ENCODE data around the gene UBAP2L.

Gene UBAP2L

GRCh38 chr1:154206196-154206595 is 14.6 kb upstream of the UBAP2L start, which contains the start of gene CFAP141:
Gene CFAP141, minus strand, starts transcription at chr1:154206333. Its CDS starts 26 bp downstream, at chr1:154206307.
- H3K4me3 ChIP-seq (ENCODE audit: insufficient read length, low read depth) = no peak within 1 kb of the TSS
- DNase-seq (ENCODE audit: low read depth, low spot score) = no peak

DNA sequence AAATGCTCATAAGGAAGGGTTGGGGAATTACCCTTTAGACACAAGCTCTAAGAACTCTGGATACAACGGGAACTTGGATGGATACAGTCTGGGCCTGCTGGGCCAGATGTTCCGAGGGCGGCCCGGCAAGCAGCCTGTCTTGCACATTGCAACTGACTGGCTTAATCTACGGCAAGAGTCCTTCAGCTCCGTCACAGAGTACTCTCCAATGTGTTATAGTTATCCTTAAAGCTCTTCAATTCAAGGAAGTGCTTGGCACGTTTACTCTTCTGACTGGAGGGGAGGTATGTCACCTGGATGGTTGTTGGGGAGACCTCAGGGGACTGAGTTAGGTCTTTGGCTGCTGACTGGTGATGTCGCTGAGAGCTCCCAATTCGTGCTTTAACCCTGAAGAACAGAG is 13.5 kb upstream of the UBAP2L start:
- H3K9ac ChIP-seq (ENCODE audit: insufficient read length, low read depth) = no peak overlapping the region
- no peaks in the 10 kb centered on the region for H3K9me3 ChIP-seq (ENCODE audit: insufficient read depth, low read length)
- no peak overlapping the region for H3K4me3 ChIP-seq (ENCODE audit: insufficient read length, low read depth)
- DNase-seq (ENCODE audit: low read depth, low spot score) = no peak
- no peak for TF ChIP-seq YY1 (IDR thresholded peaks at IDR 0.05; ENCODE audit: insufficient read depth, insufficient read length)
- TF ChIP-seq SUZ12 (IDR thresholded peaks at IDR 0.05; ENCODE audit: extremely low read depth, insufficient read depth, insufficient read length) = no peak
- no peak for TF ChIP-seq ZNF274 (IDR thresholded peaks at IDR 0.05; ENCODE audit: low read depth, low read length)
- peaks cover 69% of the 10 kb centered on the region for H3K36me3 ChIP-seq (ENCODE audit: insufficient read depth, insufficient read length, low read length)
- no peaks in the 10 kb centered on the region for H3K27me3 ChIP-seq (ENCODE audit: insufficient read depth, insufficient read length)
- H3K4me1 ChIP-seq (ENCODE audit: insufficient read depth, insufficient read length) = no peaks in the 10 kb centered on the region

More at GRCh38 chr1:154206196-154206595, 14.6 kb upstream of the UBAP2L start, which contains the start of gene CFAP141:
- H3K27me3 ChIP-seq (ENCODE audit: insufficient read depth, insufficient read length) = no peaks in the 10 kb centered on the region
- peaks cover 60% of the 10 kb centered on the region for H3K36me3 ChIP-seq (ENCODE audit: insufficient read depth, insufficient read length, low read length)
- H3K4me1 ChIP-seq (ENCODE audit: insufficient read depth, insufficient read length) = no peaks in the 10 kb centered on the region
- H3K9me3 ChIP-seq (ENCODE audit: insufficient read depth, low read length) = no peaks in the 10 kb centered on the region
- TF ChIP-seq YY1 (IDR thresholded peaks at IDR 0.05; ENCODE audit: insufficient read depth, insufficient read length) = no peak
- TF ChIP-seq SUZ12 (IDR thresholded peaks at IDR 0.05; ENCODE audit: extremely low read depth, insufficient read depth, insufficient read length) = no peak
- TF ChIP-seq ZNF274 (IDR thresholded peaks at IDR 0.05; ENCODE audit: low read depth, low read length) = no peak
- H3K9ac ChIP-seq (ENCODE audit: insufficient read length, low read depth) = no peak within 1 kb of the TSS

- peaks cover 84% of the 10 kb centered on the region for H3K36me3 ChIP-seq (ENCODE audit: insufficient read depth, insufficient read length, low read length)
- DNase-seq (ENCODE audit: low read depth, low spot score) = no peak
- no peak overlapping the region for H3K4me3 ChIP-seq (ENCODE audit: insufficient read length, low read depth)
- no peak overlapping the region for H3K9ac ChIP-seq (ENCODE audit: insufficient read length, low read depth)
- no peaks in the 10 kb centered on the region for H3K27me3 ChIP-seq (ENCODE audit: insufficient read depth, insufficient read length)
- H3K4me1 ChIP-seq (ENCODE audit: insufficient read depth, insufficient read length) = no peaks in the 10 kb centered on the region
- TF ChIP-seq YY1 (IDR thresholded peaks at IDR 0.05; ENCODE audit: insufficient read depth, insufficient read length) = no peak
- no peak for TF ChIP-seq ZNF274 (IDR thresholded peaks at IDR 0.05; ENCODE audit: low read depth, low read length)
- no peak for TF ChIP-seq SUZ12 (IDR thresholded peaks at IDR 0.05; ENCODE audit: extremely low read depth, insufficient read depth, insufficient read length)
- H3K9me3 ChIP-seq (ENCODE audit: insufficient read depth, low read length) = no peaks in the 10 kb centered on the region
Measured at GRCh38 chr1:154208677-154209388, 11.9 kb upstream of the UBAP2L start.

- Histone ChIP-seq H3K36me3 (ENCODE audit: insufficient read depth, insufficient read length, low read length) (peaks cover 86% of the 10 kb centered on the region), H3K4me1 (ENCODE audit: insufficient read depth, insufficient read length) (no peaks in the 10 kb centered on the region), H3K9ac (ENCODE audit: insufficient read length, low read depth) (no peak overlapping the region), H3K4me3 (ENCODE audit: insufficient read length, low read depth) (no peak overlapping the region), H3K27me3 (ENCODE audit: insufficient read depth, insufficient read length) (no peaks in the 10 kb centered on the region), H3K9me3 (ENCODE audit: insufficient read depth, low read length) (no peaks in the 10 kb centered on the region)
- no peak for TF ChIP-seq SUZ12 (IDR thresholded peaks at IDR 0.05; ENCODE audit: extremely low read depth, insufficient read depth, insufficient read length)
- no peak for TF ChIP-seq ZNF274 (IDR thresholded peaks at IDR 0.05; ENCODE audit: low read depth, low read length)
- TF ChIP-seq YY1 (IDR thresholded peaks at IDR 0.05; ENCODE audit: insufficient read depth, insufficient read length) = no peak
- DNase-seq (ENCODE audit: low read depth, low spot score) = no peak
Measured at GRCh38 chr1:154212083-154212482, 8.7 kb upstream of the UBAP2L start.

DNA sequence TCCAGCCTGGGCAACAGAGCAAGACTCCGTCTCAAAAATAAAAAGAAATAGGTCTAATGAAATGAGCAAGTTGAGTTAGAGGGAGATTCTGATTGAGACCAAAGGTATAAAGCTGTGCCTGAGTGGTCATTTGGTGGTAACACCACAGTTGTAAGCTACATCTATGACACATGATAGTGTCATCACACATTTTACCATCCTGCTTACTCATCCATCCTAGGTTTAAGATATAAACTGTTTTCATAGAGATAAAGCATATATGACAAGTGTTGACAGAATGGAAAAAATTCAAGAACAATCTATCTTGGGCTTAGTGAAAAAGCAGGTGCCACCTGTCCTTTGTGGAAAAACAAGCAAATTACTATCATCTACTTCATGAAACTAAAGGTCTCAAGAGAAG is 7.5 kb upstream of the UBAP2L start:
- Histone ChIP-seq H3K4me3 (ENCODE audit: insufficient read length, low read depth) (no peak overlapping the region), H3K36me3 (ENCODE audit: insufficient read depth, insufficient read length, low read length) (peaks cover 88% of the 10 kb centered on the region), H3K4me1 (ENCODE audit: insufficient read depth, insufficient read length) (no peaks in the 10 kb centered on the region), H3K27me3 (ENCODE audit: insufficient read depth, insufficient read length) (no peaks in the 10 kb centered on the region), H3K9ac (ENCODE audit: insufficient read length, low read depth) (no peak overlapping the region), H3K9me3 (ENCODE audit: insufficient read depth, low read length) (no peaks in the 10 kb centered on the region)
- no peak for DNase-seq (ENCODE audit: low read depth, low spot score)
- TF ChIP-seq YY1 (IDR thresholded peaks at IDR 0.05; ENCODE audit: insufficient read depth, insufficient read length) (no peak), SUZ12 (IDR thresholded peaks at IDR 0.05; ENCODE audit: extremely low read depth, insufficient read depth, insufficient read length) (no peak), ZNF274 (IDR thresholded peaks at IDR 0.05; ENCODE audit: low read depth, low read length) (no peak)

- TF ChIP-seq YY1 (IDR thresholded peaks at IDR 0.05; ENCODE audit: insufficient read depth, insufficient read length) (no peak), SUZ12 (IDR thresholded peaks at IDR 0.05; ENCODE audit: extremely low read depth, insufficient read depth, insufficient read length) (no peak), ZNF274 (IDR thresholded peaks at IDR 0.05; ENCODE audit: low read depth, low read length) (no peak)
- H3K4me3 ChIP-seq (ENCODE audit: insufficient read length, low read depth) = peak overlapping the region; percentile 100
- DNase-seq (ENCODE audit: low read depth, low spot score) = no peak
- H3K36me3 ChIP-seq (ENCODE audit: insufficient read depth, insufficient read length, low read length) = peaks cover 67% of the 10 kb centered on the region
- H3K9ac ChIP-seq (ENCODE audit: insufficient read length, low read depth) = peak overlapping the region; percentile 27
- H3K4me1 ChIP-seq (ENCODE audit: insufficient read depth, insufficient read length) = no peaks in the 10 kb centered on the region
- H3K27me3 ChIP-seq (ENCODE audit: insufficient read depth, insufficient read length) = no peaks in the 10 kb centered on the region
- H3K9me3 ChIP-seq (ENCODE audit: insufficient read depth, low read length) = peaks cover 8% of the 10 kb centered on the region
Measured at GRCh38 chr1:154218545-154218944, 2.2 kb upstream of the UBAP2L start.

GRCh38 chr1:154219541-154219940 is 1.2 kb upstream of the UBAP2L start:
- DNase-seq (ENCODE audit: low read depth, low spot score) = no peak
- Histone ChIP-seq H3K4me1 (ENCODE audit: insufficient read depth, insufficient read length) (no peaks in the 10 kb centered on the region), H3K9ac (ENCODE audit: insufficient read length, low read depth) (peak overlapping the region; percentile 100), H3K4me3 (ENCODE audit: insufficient read length, low read depth) (peak overlapping the region; percentile 100), H3K36me3 (ENCODE audit: insufficient read depth, insufficient read length, low read length) (peaks cover 66% of the 10 kb centered on the region), H3K9me3 (ENCODE audit: insufficient read depth, low read length) (peaks cover 8% of the 10 kb centered on the region), H3K27me3 (ENCODE audit: insufficient read depth, insufficient read length) (no peaks in the 10 kb centered on the region)
- TF ChIP-seq ZNF274 (IDR thresholded peaks at IDR 0.05; ENCODE audit: low read depth, low read length) = no peak
- TF ChIP-seq YY1 (IDR thresholded peaks at IDR 0.05; ENCODE audit: insufficient read depth, insufficient read length) = no peak
- no peak for TF ChIP-seq SUZ12 (IDR thresholded peaks at IDR 0.05; ENCODE audit: extremely low read depth, insufficient read depth, insufficient read length)
